ENCODE measurements around the gene ZDHHC11.
"Not testable (repeated sequence)": the region's sequence is repeated elsewhere in the genome, so short reads cannot be mapped to it uniquely, and the experiment has no call there.

The ZDHHC11 gene

DNA sequence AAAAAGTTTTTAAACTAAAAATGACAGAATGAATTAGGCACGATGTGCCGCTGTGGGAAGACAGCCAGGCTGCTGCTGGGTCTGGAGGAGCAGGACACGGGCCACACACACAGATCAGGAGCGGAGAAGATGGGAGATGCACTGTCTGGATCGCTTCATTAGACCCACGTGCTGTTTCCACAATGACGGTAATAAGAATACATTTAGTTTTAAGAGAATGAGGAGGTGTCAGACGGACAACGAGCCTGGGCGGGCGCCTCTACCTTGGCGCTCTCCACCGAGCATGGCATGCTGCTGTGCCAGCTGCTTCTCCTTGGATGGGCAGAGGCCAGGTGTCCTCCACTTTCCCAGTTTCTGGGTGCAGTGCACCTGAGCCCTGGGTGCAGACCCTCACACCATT is 77.9 kb downstream of the ZDHHC11 start:
- not testable (repeated sequence) for H2AK5ac ChIP-seq (ENCODE audit: low read length, severe bottlenecking); H3K27ac ChIP-seq (ENCODE audit: low read length, poor library complexity, severe bottlenecking); H3K9ac ChIP-seq (ENCODE audit: low read length); H4K91ac ChIP-seq (ENCODE audit: low read length); H2BK12ac ChIP-seq (ENCODE audit: low read length in 2 of 2); H3K4me1 ChIP-seq (ENCODE audit: control insufficient read depth, insufficient read depth, low read depth, low read length); H3K18ac ChIP-seq (ENCODE audit: low read depth in 1 of 2, low read length in 2 of 2); H2BK15ac ChIP-seq (ENCODE audit: low read depth, poor library complexity, severe bottlenecking); H2AFZ ChIP-seq (ENCODE audit: low read depth, low read length); H3K9me3 ChIP-seq (ENCODE audit: control insufficient read depth, low read length); H3K4me2 ChIP-seq (ENCODE audit: low read length, poor library complexity, severe bottlenecking); H3K23ac ChIP-seq (ENCODE audit: low read length in 2 of 2); H3K14ac ChIP-seq (ENCODE audit: low read length in 2 of 2); H3K4ac ChIP-seq (ENCODE audit: low read depth in 1 of 2, low read length in 2 of 2); H3K4me3 ChIP-seq (ENCODE audit: insufficient read depth in 1 of 2, low read depth in 1 of 2, low read length in 2 of 2); H2BK120ac ChIP-seq (ENCODE audit: low read depth, low read length); H4K8ac ChIP-seq (ENCODE audit: low read length); H3K36me3 ChIP-seq (ENCODE audit: control insufficient read depth in 1 of 2, insufficient read depth in 2 of 2, low read depth in 1 of 2, low read length in 2 of 2); H2BK5ac ChIP-seq (ENCODE audit: low read depth, low read length, poor library complexity, severe bottlenecking); DNase-seq; H3K79me1 ChIP-seq (replicated peaks; ENCODE audit: low read length, poor library complexity, severe bottlenecking)
- peaks cover 0 to 13% of the 10 kb centered on the region in 2 experiments for H3K27me3 ChIP-seq (ENCODE audit: control insufficient read depth in 1 of 2, insufficient read depth in 1 of 2, low read length in 2 of 2)
- WGBS = 89% methylated on average over 13 of the region's 13 CpGs

DNA sequence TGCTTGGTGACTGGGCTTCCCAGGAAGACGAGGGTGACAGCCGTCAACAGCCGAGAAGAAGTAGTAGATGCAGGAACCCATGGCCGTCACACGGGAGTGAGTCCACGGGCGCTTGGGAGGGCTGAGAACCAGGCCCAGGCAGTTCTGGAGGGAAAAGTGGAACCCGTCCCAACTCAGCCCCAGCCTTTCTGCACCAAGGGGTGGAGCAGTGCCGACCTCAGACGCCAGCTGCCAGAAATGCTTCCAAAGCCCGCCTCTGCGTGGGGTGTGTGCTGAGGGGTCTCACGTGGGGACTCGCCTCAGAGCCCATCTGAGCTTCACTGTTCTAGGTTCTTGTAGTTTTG is 78.3 kb downstream of the ZDHHC11 start:
- H2BK5ac ChIP-seq (ENCODE audit: low read depth, low read length, poor library complexity, severe bottlenecking); H3K36me3 ChIP-seq (ENCODE audit: control insufficient read depth in 1 of 2, insufficient read depth in 2 of 2, low read depth in 1 of 2, low read length in 2 of 2): not testable (repeated sequence)

DNA sequence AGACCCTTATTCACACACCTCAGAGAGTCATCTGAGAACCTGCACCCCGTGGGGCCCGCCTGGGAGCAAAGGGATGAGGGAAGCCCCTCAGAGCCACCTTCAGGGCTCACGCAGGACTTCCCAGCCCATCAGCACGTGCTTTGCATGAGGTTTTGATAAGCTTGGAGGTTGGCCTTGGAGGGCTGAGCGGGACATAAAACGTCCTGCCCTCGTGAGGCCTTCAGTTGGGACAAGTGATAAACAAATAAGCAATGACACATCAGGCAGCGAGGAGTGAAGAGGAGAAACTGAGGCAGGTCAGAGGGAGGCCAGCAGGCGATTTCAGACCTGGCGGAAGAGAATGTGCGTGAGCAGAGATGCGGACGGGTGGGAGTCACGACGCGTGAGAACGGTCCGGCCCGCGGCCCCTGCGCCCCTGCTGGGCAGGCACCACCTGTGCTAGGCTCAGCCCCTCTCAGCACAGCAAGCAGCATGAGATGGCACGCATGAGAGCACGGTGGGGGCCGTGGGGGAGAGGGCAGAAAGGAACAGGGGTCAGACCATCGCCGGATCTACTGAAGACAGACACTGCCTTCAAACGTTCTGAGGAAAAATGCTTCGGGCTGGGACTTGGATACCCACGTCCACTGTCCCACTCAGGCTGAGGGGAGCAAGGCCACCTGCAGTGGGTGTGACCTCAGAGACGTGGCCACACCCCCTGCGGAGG is 78.8 kb downstream of the ZDHHC11 start:
- H2BK15ac ChIP-seq (ENCODE audit: low read depth, poor library complexity, severe bottlenecking); H2AFZ ChIP-seq (ENCODE audit: low read depth, low read length); H3K79me1 ChIP-seq (replicated peaks; ENCODE audit: low read length, poor library complexity, severe bottlenecking); DNase-seq; H3K4ac ChIP-seq (ENCODE audit: low read depth in 1 of 2, low read length in 2 of 2); H4K8ac ChIP-seq (ENCODE audit: low read length); H3K4me1 ChIP-seq (ENCODE audit: control insufficient read depth, insufficient read depth, low read depth, low read length); H2BK12ac ChIP-seq (ENCODE audit: low read length in 2 of 2); H3K9me3 ChIP-seq (ENCODE audit: control insufficient read depth, low read length); H4K91ac ChIP-seq (ENCODE audit: low read length); H2AK5ac ChIP-seq (ENCODE audit: low read length, severe bottlenecking); H3K36me3 ChIP-seq (ENCODE audit: control insufficient read depth in 1 of 2, insufficient read depth in 2 of 2, low read depth in 1 of 2, low read length in 2 of 2); H3K9ac ChIP-seq (ENCODE audit: low read length); H3K18ac ChIP-seq (ENCODE audit: low read depth in 1 of 2, low read length in 2 of 2); H3K23ac ChIP-seq (ENCODE audit: low read length in 2 of 2); H3K14ac ChIP-seq (ENCODE audit: low read length in 2 of 2); H2BK5ac ChIP-seq (ENCODE audit: low read depth, low read length, poor library complexity, severe bottlenecking); H3K27ac ChIP-seq (ENCODE audit: low read length, poor library complexity, severe bottlenecking); H2BK120ac ChIP-seq (ENCODE audit: low read depth, low read length); H3K4me2 ChIP-seq (ENCODE audit: low read length, poor library complexity, severe bottlenecking); H3K4me3 ChIP-seq (ENCODE audit: insufficient read depth in 1 of 2, low read depth in 1 of 2, low read length in 2 of 2): not testable (repeated sequence)
- WGBS = 83% methylated on average over 4 of the region's 31 CpGs
- peaks cover 0 to 13% of the 10 kb centered on the region in 2 experiments for H3K27me3 ChIP-seq (ENCODE audit: control insufficient read depth in 1 of 2, insufficient read depth in 1 of 2, low read length in 2 of 2)

More for the DNA sequence above, 78.3 kb downstream of the ZDHHC11 start:
- not testable (repeated sequence) for DNase-seq; H3K23ac ChIP-seq (ENCODE audit: low read length in 2 of 2); H2BK15ac ChIP-seq (ENCODE audit: low read depth, poor library complexity, severe bottlenecking); H3K79me1 ChIP-seq (replicated peaks; ENCODE audit: low read length, poor library complexity, severe bottlenecking); H3K27ac ChIP-seq (ENCODE audit: low read length, poor library complexity, severe bottlenecking); H3K9ac ChIP-seq (ENCODE audit: low read length); H3K4me1 ChIP-seq (ENCODE audit: control insufficient read depth, insufficient read depth, low read depth, low read length); H3K4ac ChIP-seq (ENCODE audit: low read depth in 1 of 2, low read length in 2 of 2); H4K8ac ChIP-seq (ENCODE audit: low read length); H2BK120ac ChIP-seq (ENCODE audit: low read depth, low read length); H3K18ac ChIP-seq (ENCODE audit: low read depth in 1 of 2, low read length in 2 of 2); H2BK12ac ChIP-seq (ENCODE audit: low read length in 2 of 2); H3K9me3 ChIP-seq (ENCODE audit: control insufficient read depth, low read length); H3K4me3 ChIP-seq (ENCODE audit: insufficient read depth in 1 of 2, low read depth in 1 of 2, low read length in 2 of 2); H4K91ac ChIP-seq (ENCODE audit: low read length); H3K14ac ChIP-seq (ENCODE audit: low read length in 2 of 2); H2AFZ ChIP-seq (ENCODE audit: low read depth, low read length); H3K4me2 ChIP-seq (ENCODE audit: low read length, poor library complexity, severe bottlenecking); H2AK5ac ChIP-seq (ENCODE audit: low read length, severe bottlenecking)
- peaks cover 0 to 13% of the 10 kb centered on the region in 2 experiments for H3K27me3 ChIP-seq (ENCODE audit: control insufficient read depth in 1 of 2, insufficient read depth in 1 of 2, low read length in 2 of 2)
- no CpG with 5 or more reads among the region's 14 CpGs for WGBS

DNA sequence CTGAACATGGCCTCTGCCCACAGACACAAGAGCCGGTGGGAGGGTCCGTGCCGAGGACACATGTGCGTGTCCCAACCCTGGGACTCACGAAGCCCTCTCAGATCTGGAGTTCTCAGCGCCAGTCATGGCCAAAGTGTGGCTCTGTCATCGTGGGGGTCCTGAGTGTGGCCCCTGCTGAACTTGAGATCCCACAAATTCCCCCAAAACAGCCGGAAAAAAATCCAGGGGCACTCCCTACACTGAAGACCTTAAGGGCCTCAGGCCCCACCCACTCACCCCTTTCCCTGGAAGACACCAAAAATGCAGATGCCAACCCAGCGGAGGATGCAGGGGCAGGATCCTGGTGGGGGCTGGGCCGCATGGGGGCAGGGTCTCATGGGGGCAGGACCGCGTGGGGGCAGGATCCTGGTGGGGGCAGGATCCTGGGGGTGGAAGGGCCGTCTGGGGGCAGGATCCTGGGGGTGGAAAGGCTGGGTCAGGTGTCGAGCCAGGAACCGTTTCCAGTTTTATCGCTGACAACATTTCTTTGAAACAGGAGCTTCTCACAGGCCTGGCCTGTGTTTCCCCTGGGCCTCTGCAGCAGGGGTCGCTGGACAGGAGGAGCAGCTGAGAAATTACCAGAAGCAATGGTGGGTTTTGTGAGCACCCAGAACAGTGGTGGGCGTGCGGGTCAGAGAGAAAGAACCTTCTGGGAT is 79.6 kb downstream of the ZDHHC11 start:
- not testable (repeated sequence) for H2BK5ac ChIP-seq (ENCODE audit: low read depth, low read length, poor library complexity, severe bottlenecking); H3K27me3 ChIP-seq (ENCODE audit: control insufficient read depth in 1 of 2, insufficient read depth in 1 of 2, low read length in 2 of 2); H2AK5ac ChIP-seq (ENCODE audit: low read length, severe bottlenecking); H3K4me1 ChIP-seq (ENCODE audit: control insufficient read depth, insufficient read depth, low read depth, low read length); H3K79me1 ChIP-seq (replicated peaks; ENCODE audit: low read length, poor library complexity, severe bottlenecking); H3K23ac ChIP-seq (ENCODE audit: low read length in 2 of 2); H3K18ac ChIP-seq (ENCODE audit: low read depth in 1 of 2, low read length in 2 of 2); H3K4ac ChIP-seq (ENCODE audit: low read depth in 1 of 2, low read length in 2 of 2); H3K4me2 ChIP-seq (ENCODE audit: low read length, poor library complexity, severe bottlenecking); H3K9me3 ChIP-seq (ENCODE audit: control insufficient read depth, low read length); DNase-seq; H3K36me3 ChIP-seq (ENCODE audit: control insufficient read depth in 1 of 2, insufficient read depth in 2 of 2, low read depth in 1 of 2, low read length in 2 of 2); H3K9ac ChIP-seq (ENCODE audit: low read length); H2BK15ac ChIP-seq (ENCODE audit: low read depth, poor library complexity, severe bottlenecking); H4K91ac ChIP-seq (ENCODE audit: low read length); H2BK120ac ChIP-seq (ENCODE audit: low read depth, low read length); H3K14ac ChIP-seq (ENCODE audit: low read length in 2 of 2); H2BK12ac ChIP-seq (ENCODE audit: low read length in 2 of 2); H4K8ac ChIP-seq (ENCODE audit: low read length); H3K4me3 ChIP-seq (ENCODE audit: insufficient read depth in 1 of 2, low read depth in 1 of 2, low read length in 2 of 2); H2AFZ ChIP-seq (ENCODE audit: low read depth, low read length); H3K27ac ChIP-seq (ENCODE audit: low read length, poor library complexity, severe bottlenecking)
- 81% methylated on average over 16 of the region's 19 CpGs for WGBS

All from mesenchymal stem cell (in vitro differentiated cells and primary cell).